Astrocyte of the spinal cord (primary cell): ENCODE results near the gene MAOB.
"Not testable (repeated sequence)": the region's sequence is repeated elsewhere in the genome, so short reads cannot be mapped to it uniquely, and the experiment has no call there.

Source experiments
- DNase-seq: peaks from one replicate; pipeline ENCODE4 v3.0.0; 2011; ENCODE audit warnings: low read depth, low spot score
- H3K4me3 ChIP-seq: 2 replicates; pipeline ENCODE4 v1.5.1; 2011; ENCODE audit warnings: low read depth, mild to moderate bottlenecking, low read length, moderate library complexity
- in situ Hi-C: cut with HindIII; loops from 2 replicates; pipeline ENCODE4 v1.10.0; 2017; ENCODE audit warnings: low sequenced_read_pairs
- TF ChIP-seq, protein P1 (sequence below): IDR thresholded peaks from 2 replicates; pipeline ENCODE4 v1.5.1; 2012; ENCODE audit warnings: low read depth, mild to moderate bottlenecking, low read length, inconsistent platforms

Gene MAOB

DNA sequence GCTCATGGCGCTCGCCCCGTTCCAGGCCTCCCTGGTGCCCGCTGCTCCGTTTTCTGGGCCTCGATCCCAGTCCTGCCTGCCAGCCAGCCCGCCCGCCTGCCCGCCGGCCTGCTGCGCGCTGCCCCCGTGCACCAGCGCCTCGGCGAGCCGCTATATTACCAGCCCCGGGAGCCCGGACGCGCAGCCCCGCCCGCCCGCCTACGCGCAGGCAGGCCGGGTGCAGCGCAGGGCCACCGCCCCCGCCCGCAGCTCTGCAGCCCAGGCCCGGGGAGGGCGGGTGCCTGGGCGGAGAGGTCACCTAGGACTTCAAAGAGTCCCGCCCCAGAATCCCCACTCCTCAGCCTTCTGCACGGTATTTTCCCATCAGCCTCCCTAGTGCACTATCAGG lies at the start of gene MAOB:
Gene MAOB (minus strand): TSS at position 157 of the 388 bp plus-strand sequence. CDS start 151 bp downstream, at position 6.
- no peak within 1 kb of the TSS for H3K4me3 ChIP-seq
- DNase-seq = no peak
- in situ Hi-C loops = no loop called here
- TF ChIP-seq, protein P1, sequence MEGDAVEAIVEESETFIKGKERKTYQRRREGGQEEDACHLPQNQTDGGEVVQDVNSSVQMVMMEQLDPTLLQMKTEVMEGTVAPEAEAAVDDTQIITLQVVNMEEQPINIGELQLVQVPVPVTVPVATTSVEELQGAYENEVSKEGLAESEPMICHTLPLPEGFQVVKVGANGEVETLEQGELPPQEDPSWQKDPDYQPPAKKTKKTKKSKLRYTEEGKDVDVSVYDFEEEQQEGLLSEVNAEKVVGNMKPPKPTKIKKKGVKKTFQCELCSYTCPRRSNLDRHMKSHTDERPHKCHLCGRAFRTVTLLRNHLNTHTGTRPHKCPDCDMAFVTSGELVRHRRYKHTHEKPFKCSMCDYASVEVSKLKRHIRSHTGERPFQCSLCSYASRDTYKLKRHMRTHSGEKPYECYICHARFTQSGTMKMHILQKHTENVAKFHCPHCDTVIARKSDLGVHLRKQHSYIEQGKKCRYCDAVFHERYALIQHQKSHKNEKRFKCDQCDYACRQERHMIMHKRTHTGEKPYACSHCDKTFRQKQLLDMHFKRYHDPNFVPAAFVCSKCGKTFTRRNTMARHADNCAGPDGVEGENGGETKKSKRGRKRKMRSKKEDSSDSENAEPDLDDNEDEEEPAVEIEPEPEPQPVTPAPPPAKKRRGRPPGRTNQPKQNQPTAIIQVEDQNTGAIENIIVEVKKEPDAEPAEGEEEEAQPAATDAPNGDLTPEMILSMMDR = no peak

- H3K4me3 ChIP-seq, DNase-seq, in situ Hi-C loops: not testable (repeated sequence)
Observed at GRCh38 chrX:43922032-43922431, 39.8 kb upstream of the MAOB start.

GRCh38 chrX:43910772-43911171 lies 28.5 kb upstream of the MAOB start:
- not testable (repeated sequence) for DNase-seq

GRCh38 chrX:43910012-43910411 lies 27.8 kb upstream of the MAOB start:
- no peak for DNase-seq
- no peak overlapping the region for H3K4me3 ChIP-seq
- TF ChIP-seq, protein P1 = no peak
- in situ Hi-C loops = no loop called here

More at GRCh38 chrX:43910772-43911171, 28.5 kb upstream of the MAOB start:
- in situ Hi-C loops, H3K4me3 ChIP-seq: not testable (repeated sequence)

- in situ Hi-C loops = no loop called here
- H3K4me3 ChIP-seq = no peak overlapping the region
- TF ChIP-seq, protein P1 = no peak
- no peak for DNase-seq
Observed at GRCh38 chrX:43909141-43909540, 26.9 kb upstream of the MAOB start.

- DNase-seq = no peak
- TF ChIP-seq, protein P1 = no peak
- H3K4me3 ChIP-seq = no peak overlapping the region
- in situ Hi-C loops = no loop called here
Observed at GRCh38 chrX:43899878-43900815, 17.9 kb upstream of the MAOB start.

GRCh38 chrX:43898406-43899035 lies 16.3 kb upstream of the MAOB start:
- H3K4me3 ChIP-seq = no peak overlapping the region
- DNase-seq = no peak
- TF ChIP-seq, protein P1 = no peak
- in situ Hi-C loops = no loop called here
